IPS-18c (cell line): ENCODE results near the gene CBLC.
"Not testable (repeated sequence)": the region's sequence is repeated elsewhere in the genome, so short reads cannot be mapped to it uniquely, and the experiment has no call there.

ENCODE experiments used
- H3K4me3 ChIP-seq: 2 replicates; pipeline ENCODE4 v1.7.0; 2013; ENCODE audit warnings: low read depth, mild to moderate bottlenecking, low read length, moderate library complexity; ENCODE audit not compliant: insufficient read depth
- H3K9me3 ChIP-seq: one replicate; pipeline ENCODE4 v1.6.1; 2013; ENCODE audit warnings: mild to moderate bottlenecking, low read length, moderate library complexity; ENCODE audit not compliant: control insufficient read depth, insufficient read depth

CBLC gene

DNA sequence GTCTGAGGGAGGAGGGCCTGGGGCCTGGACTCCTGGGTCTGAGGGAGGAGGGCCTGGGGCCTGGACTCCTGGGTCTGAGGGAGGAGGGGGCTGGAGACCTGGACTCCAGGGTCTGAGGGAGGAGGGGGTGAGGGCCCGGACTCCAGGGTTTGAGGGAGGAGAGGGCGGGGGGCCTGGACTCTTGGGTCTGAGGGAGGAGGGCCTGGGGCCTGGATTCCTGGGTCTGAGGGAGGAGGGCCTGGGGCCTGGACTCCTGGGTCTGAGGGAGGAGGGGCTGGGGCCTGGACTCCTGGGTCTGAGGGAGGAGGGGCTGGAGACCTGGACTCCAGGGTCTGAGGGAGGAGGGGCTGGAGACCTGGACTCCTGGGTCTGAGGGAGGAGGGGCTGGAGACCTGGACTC is 4.0 kb downstream of the CBLC start:
- H3K4me3 ChIP-seq, H3K9me3 ChIP-seq: not testable (repeated sequence)

- Histone ChIP-seq H3K4me3 (no peak overlapping the region), H3K9me3 (no peaks in the 10 kb centered on the region)
Observed at GRCh38 chr19:44782729-44783128, 5.0 kb downstream of the CBLC start.

DNA sequence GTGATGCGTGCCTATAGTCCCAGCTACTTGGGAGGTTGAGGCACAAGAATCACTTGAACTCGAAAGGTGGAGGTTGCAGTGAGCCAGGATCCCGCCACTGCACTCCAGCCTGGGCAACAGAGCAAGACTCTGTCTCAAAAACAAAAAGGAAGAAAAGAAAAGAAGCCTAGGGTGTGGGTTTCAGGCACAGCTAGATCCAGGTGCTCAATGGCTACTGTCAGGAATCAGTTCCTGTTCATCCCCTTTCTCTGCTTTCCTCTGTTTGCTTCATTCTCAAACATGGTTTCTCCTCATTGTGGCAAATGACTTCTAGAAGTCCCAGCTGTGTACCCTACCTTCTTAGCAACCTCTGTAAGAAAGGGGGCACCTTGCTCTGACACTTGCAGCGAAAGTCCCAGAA is 5.9 kb downstream of the CBLC start:
- Histone ChIP-seq H3K9me3 (no peaks in the 10 kb centered on the region), H3K4me3 (no peak overlapping the region)

GRCh38 chr19:44785271-44785670 is 7.6 kb downstream of the CBLC start:
- H3K4me3 ChIP-seq: no peak overlapping the region
- H3K9me3 ChIP-seq: no peaks in the 10 kb centered on the region

DNA sequence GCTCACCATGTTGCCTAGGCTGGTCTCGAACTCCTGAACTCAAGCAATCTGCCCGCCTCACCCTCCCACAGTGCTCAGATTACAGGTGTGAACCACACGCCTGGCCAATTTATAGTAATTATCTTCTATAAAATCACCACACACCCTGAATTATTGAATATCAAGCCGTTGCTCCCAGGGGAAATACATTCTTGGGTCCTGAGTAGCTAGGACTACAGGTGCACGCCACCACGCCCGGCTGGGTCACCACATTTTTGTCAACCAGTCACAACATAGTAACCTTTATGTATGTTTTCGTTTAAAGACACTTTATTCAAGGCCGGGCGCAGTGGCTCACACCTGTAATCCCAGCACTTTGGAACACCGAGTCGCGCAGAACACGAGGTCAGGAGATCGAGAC is 8.3 kb downstream of the CBLC start:
- no peak overlapping the region for H3K4me3 ChIP-seq
- no peaks in the 10 kb centered on the region for H3K9me3 ChIP-seq

DNA sequence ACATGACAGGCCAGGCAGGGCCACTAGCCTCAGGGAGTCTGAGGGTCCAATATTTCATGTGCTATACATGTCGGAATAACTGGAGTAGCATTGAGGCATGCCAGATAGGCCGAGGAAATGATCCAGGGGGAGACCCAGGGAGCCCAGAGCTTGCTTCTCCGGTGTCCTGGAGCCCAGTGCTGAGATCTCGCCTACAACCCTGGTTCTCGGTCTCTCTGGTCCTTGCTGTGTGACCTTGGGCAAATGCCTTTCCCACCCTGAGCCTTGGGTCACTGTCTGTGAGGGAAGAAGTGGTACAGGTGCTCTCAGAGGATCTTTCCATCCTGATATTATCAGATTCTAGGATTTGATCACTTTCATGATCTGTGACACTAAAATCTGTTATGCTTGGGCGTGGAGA is 11.3 kb downstream of the CBLC start:
- Histone ChIP-seq H3K9me3 (no peaks in the 10 kb centered on the region), H3K4me3 (no peak overlapping the region)

DNA sequence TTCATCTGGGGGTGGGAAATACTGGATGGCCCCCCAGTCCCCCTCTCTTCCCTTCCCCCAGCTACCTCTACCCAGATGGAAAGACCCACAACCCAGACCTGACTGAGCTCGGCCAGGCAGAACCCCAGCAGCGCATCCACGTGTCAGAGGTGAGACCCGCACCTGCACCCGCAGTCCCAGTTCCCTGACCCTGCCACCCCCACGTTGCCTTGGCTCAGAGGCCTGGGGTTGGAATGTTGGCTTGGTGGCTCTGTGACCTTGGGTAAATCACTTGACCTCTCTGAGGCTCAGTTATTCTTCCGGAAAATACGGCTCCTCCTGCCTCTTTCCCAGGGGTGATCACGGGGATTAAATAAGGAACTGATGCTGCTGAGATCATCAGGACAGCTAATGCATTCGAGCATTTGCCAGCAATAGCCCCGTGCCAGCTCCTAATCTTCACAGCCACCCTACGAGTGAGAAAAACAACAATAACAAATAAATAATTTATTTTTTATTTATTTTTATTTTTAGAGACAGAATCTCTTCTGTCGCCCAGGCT is 12.3 kb downstream of the CBLC start:
- no peak overlapping the region for H3K4me3 ChIP-seq

DNA sequence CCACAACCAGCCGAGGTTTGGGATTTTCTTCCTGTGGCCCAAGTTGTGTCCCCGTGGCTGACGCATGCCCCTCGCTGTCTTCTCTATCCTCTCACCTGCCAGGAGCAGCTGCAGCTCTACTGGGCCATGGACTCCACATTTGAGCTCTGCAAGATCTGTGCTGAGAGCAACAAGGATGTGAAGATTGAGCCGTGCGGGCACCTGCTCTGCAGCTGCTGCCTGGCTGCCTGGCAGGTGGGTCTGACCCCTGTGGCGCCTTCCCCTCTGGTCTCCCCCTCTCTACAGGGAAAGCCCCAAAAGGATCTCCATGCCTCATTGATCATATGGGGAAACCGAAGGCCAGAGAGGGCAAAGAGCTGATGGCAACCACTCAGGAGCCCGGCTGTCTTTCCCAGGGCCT is 14.6 kb downstream of the CBLC start:
- H3K9me3 ChIP-seq: no peaks in the 10 kb centered on the region
- no peak overlapping the region for H3K4me3 ChIP-seq

More for the DNA sequence above, 12.3 kb downstream of the CBLC start:
- H3K9me3 ChIP-seq: no peaks in the 10 kb centered on the region

DNA sequence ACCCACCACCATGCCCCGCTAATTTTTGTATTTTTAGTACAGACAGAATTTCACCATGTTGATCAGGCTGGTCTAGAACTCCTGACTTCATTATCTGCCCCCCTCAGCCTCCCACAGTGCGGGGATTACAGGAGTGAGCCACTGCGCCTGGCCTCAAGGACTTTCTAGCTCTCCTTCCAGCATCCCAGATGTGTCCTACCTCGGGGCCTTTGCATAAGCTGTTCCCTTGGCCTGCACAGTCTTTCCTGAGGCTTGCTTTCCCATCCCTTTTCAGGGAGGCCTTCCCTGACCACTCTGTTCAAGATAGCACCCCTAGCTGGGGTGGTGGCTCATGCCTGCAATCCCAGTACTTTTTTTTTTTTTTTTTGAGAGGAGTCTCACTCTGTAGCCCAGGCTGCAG is 16.9 kb downstream of the CBLC start:
- Histone ChIP-seq H3K9me3 (no peaks in the 10 kb centered on the region), H3K4me3 (no peak overlapping the region)

DNA sequence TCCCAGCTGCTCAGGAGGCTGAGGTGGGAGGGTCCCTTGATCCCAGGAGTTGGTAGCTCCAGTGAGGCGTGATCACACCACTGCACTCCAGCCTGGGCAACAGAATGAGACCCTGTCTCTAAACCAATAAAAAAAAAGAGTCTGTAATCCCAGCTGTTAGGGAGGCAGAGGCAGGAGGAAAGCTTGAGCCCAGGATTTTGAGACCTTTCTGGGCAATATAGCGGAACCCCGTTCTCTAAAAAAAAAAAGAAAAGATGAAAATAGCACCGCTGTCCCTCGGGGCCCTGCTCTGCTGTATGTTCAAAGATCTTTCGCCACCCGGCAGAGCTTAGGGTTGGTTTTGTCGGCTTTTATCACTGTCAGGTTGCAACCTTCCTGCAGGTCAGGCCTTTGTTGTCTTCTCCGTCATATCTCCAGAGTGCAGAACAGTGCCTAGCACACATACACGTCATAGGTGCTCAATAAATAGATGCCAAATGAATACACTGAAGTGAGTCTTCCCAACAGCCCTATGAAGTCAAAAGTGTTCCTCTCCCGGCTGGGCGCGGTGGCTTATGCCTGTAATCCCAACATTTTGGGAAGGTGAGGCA is 17.8 kb downstream of the CBLC start:
- H3K9me3 ChIP-seq: no peaks in the 10 kb centered on the region
- H3K4me3 ChIP-seq: no peak overlapping the region

- H3K9me3 ChIP-seq: no peaks in the 10 kb centered on the region
- H3K4me3 ChIP-seq: no peak overlapping the region
Observed at GRCh38 chr19:44796701-44797115, 19.0 kb downstream of the CBLC start.

DNA sequence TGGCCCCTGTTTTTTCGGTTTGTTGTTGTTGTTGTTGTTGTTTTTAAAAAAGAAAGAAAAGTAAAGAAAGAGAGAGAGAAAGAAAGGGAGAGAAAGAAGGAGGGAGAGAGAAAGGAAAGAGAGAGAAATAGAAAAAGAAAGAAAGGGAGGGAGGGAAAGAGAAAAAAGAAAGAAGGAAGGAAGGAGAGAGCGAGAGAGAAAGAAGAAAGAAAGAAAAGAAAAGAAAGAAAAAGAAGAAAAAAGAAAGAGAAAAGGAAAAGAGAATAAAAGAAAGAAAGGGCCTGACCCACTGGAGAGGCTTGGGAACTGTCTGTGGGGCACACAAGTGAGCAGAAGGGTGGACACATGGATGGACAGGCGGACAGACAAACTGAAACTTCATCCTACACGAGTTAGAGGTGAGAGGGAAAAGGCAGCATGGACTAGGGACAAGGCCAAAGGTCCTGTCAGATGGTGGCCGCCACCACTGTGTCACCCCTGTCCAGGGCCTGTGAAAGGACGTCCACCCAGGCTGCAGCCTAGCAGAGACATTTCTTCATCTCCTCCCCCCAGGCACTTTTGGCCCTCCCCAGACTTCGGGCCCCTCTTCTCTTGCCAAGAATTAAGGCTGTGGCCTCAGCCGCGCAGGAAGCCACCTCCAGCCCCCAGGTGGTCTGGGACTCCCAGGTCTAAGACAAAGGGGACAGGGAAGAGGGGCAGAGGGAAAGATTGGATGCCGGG is 22.1 kb downstream of the CBLC start:
- Histone ChIP-seq H3K9me3 (no peaks in the 10 kb centered on the region), H3K4me3 (no peak overlapping the region)

- Histone ChIP-seq H3K9me3 (no peaks in the 10 kb centered on the region), H3K4me3 (no peak overlapping the region)
Observed at GRCh38 chr19:44800461-44800860, 22.8 kb downstream of the CBLC start.

GRCh38 chr19:44803442-44804428 is 26.0 kb downstream of the CBLC start:
- Histone ChIP-seq H3K4me3 (no peak overlapping the region), H3K9me3 (no peaks in the 10 kb centered on the region)

DNA sequence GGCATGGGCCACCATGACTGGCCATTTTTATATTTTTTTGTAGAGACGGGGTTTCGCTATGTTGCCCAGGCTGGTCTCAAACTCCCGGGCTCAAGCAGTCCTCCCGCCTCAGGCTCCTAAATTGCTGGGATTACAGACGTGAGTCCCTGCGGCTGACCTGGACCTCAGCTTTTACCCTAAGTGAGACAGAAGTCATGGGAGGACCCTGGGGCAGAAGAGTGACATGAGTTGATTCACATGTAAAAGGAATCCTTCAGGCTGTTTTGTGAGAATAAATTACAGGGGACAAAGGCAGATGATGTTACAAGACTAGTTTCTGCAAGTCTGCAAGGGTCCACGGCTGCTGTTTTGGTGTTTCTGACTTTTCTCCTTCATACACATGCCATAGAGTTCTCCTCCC is 28.6 kb downstream of the CBLC start:
- no peak overlapping the region for H3K4me3 ChIP-seq
- H3K9me3 ChIP-seq: no peaks in the 10 kb centered on the region

GRCh38 chr19:44807162-44807561 is 29.5 kb downstream of the CBLC start:
- Histone ChIP-seq H3K9me3 (no peaks in the 10 kb centered on the region), H3K4me3 (no peak overlapping the region; the same call in 1 of the 2 replicates)

- Histone ChIP-seq H3K4me3 (no peak overlapping the region; the same call in 1 of the 2 replicates), H3K9me3 (no peaks in the 10 kb centered on the region)
Observed at GRCh38 chr19:44807652-44808462, 30.2 kb downstream of the CBLC start.
